GM18520 (cell line): Measurements from ENCODE around the gene OR13J1.
"Not testable (repeated sequence)": the region's sequence is repeated elsewhere in the genome, so short reads cannot be mapped to it uniquely, and the experiment has no call there.

Source experiments
- ATAC-seq: cut with Tn5 transposase; IDR thresholded peaks from one replicate; pipeline ENCODE4 v1.9.1; 2021; ENCODE audit not compliant: unreplicated experiment

OR13J1 gene

DNA sequence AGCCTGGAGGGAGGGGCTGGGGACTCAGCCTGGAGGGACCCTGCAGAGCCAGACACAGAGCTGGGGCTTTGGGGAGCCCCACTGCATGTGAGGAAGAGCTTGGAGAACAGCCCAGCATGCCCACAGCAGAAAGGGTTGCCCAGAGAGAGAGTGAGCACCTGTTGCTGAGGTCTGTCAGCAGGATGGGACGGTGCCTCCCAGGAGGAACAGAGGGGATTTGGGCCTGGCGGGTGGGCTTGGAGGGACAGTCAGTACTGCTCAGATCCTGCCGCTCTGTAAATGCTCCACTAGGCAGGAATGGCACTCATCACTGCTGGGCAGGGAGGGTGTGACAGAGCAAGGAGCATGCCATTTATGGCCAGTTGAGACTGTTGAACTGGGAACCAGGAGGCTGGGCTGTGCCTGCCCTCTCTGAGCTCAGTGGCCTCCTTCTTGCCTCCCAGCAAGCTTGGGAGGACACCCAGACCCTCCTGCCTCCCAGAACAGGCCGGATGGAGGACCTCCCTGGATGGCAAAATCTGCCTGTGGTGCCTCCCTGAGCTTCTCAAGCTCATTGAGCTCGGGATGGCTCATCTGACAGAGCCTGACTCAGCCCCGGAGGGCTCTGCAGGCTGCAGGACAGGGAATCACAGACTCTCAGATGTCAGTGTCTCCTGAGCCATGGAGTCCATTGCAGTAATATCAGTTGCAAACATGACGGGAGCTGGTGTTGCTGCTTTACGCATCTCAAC is 35.0 kb upstream of the OR13J1 start:
- no peak for ATAC-seq

DNA sequence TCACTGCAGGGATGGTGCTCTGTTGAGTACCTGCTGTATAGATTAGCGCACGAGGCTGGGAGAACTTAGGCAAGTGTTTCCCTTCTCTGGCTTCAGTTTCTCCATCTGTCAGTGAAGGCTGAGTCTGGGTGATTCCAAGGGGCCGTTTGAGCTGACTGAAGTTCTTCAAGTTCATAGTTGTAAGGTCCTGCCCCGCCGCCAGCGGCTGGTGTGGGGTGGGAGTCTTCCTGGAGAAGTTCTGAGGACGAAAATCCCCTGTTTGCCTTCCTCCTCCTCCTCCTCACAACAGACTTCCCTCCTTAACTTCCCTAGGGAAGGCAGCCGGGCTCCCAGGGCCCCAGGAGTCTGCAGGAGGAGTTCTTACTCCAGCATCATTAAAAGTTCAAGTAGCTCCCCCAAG is 34.1 kb upstream of the OR13J1 start:
- ATAC-seq = no peak

GRCh38 chr9:35903049-35903448 is 32.8 kb upstream of the OR13J1 start:
- no peak for ATAC-seq

GRCh38 chr9:35899021-35899420 is 28.8 kb upstream of the OR13J1 start:
- no peak for ATAC-seq

DNA sequence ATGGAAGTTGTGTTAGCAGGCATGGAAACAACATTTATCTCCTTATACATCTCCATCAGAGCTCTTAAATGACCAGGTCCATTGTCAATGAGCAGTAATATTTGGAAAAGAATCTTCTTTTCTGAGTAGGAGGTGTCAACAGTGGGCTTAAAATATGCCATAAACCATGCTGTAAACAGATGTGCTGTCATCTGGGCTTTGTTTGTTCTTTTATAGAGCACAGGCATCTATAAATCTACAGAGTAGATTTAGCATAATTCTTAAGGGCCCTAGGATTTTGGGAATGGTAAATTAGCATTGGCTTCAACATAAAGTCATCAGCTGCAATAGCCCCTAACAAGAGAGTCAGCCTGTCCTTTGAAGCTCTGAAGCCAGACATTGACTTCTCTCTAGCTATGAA is 28.1 kb upstream of the OR13J1 start:
- ATAC-seq = no peak

DNA sequence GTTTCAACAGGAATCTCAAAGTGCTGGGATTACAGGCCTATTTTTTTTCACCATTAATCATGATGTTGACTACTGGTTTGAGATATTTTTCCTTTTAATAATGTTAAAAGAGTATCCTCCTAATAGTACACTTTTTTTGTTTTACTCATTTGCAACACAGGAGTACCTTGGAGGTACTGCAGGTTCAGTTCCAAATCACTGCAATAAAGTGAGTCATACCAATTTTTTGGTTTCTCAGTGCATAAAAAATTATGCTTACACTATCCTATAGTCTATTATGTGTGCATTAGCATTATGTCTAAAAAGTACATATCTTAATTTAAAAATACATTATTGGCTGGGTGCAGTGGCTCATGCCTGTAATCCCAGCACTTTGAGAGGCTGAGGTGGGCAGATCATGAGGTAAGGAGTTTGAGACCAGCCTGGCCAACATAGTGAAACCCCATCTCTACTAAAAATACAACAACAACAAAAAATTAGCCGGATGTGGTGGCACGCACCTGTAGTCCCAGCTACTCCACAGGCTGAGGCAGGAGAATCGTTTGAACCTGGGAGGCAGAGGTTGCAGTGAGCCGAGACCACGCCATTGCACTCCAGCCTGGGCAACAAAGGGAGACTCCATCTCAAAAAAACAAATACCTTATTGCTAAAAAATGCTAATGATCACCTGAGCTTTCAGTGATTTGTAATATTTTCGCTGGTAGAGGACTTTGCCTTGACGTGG is 27.3 kb upstream of the OR13J1 start:
- ATAC-seq = not testable (repeated sequence)

GRCh38 chr9:35896570-35896969 is 26.4 kb upstream of the OR13J1 start:
- no peak for ATAC-seq

- no peak for ATAC-seq
Observed at GRCh38 chr9:35892051-35892450, 21.9 kb upstream of the OR13J1 start.

- no peak for ATAC-seq
Observed at GRCh38 chr9:35891646-35892045, 21.4 kb upstream of the OR13J1 start.

- ATAC-seq = not testable (repeated sequence)
Observed at GRCh38 chr9:35884908-35885307, 14.7 kb upstream of the OR13J1 start.

GRCh38 chr9:35882996-35883395 is 12.8 kb upstream of the OR13J1 start:
- no peak for ATAC-seq

DNA sequence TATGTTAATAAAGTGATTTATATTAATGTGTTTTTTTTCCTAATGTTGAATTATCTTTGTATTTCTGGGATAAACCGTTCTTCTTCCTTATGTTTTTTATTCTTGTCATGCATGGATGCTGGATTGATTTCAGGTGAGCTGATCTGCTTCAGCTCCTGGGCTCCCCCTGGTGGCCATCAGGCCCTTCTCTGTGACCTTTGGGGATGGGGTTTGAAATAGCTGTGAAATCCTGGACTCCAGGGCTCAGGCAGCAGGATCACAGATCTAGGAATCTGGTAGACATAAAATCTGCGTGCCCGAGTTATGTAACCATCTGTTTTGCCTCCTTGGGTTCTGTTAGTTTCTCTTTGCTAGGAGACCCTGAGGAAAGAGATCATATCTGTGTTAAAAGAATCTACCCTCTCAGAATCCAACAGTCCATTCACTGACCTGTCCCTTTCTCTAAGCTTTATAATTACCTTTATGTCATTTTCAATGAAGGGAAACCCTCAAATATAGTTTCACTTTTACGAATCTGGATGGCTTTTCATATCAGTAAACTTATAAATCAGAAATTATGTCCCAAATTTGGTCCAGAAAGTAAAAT is 12.2 kb upstream of the OR13J1 start:
- no peak for ATAC-seq

- ATAC-seq = no peak
Observed at GRCh38 chr9:35872505-35872904, 2.3 kb upstream of the OR13J1 start.

DNA sequence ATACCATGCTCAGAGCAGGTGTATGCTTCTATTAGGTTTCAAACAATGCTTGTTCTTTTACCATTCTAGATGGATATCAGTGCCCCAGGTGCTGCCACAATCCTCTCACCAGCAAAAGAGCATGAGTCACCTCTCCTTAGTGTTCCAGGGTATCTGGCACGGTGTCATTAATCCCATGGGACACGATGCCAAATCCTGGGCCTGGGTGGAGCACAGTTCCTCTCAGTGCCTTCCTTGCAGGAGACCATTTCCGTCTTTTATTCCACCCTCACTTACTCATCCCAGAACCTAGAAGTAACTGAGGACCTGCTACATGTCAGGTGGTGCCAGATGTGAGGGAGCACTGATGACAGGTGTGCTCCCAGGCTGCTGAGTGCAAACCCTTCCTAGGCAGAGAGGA is 1.3 kb upstream of the OR13J1 start:
- no peak for ATAC-seq

DNA sequence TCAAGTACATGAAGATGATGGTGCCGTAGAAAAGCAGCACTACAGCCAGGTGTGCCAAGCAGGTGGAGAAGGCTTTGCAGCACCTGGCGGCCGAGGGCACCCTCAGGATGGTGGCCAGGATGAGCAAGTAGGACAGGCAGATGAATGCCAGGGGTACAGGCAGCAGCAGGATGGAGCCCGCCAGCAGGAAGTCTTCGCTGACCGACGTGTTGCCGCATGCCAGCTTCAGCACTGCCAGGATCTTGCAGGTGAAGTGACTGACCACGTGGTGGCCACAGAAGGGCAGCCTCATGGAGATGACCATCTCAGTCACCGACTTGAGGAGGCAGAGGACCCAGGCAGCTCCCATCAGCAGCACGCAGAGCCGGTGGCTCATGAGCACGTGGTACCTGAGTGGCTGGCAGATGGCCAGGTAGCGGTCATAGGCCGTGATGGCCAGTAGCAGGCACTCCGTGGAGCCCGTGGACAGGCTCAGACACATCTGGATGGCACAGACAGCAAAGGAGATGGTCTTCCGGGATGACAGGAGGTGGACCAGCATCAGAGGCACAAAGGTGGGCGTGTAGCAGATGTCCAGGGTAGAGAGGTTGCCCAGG is 482 bp downstream of the OR13J1 start:
- no peak for ATAC-seq

- no peak for ATAC-seq
Observed at GRCh38 chr9:35868933-35869332, 1.3 kb downstream of the OR13J1 start.

GRCh38 chr9:35867538-35867937 is 2.7 kb downstream of the OR13J1 start:
- ATAC-seq = no peak

GRCh38 chr9:35864695-35865255 is 5.4 kb downstream of the OR13J1 start:
- no peak for ATAC-seq

DNA sequence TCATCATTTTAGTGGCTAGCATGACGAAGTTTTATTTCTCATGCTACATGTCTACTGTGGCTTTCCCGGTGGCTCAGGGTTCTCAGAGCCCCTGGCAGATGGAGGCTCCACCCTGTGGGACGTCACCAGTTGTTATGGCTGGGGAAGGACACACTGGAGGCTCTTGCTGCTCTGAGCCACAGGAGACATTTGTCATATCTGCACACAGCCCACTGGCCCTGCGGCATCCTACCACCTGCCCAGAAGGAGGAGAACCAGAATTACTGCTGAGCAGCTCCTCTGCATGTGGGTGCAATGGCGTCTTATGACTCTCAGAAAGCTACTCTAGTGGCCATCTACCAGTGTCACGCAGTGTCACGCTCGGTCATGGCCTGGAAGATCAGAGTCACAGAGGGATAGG is 6.6 kb downstream of the OR13J1 start:
- ATAC-seq = no peak

GRCh38 chr9:35862328-35862727 is 7.9 kb downstream of the OR13J1 start:
- no peak for ATAC-seq

- ATAC-seq = no peak
Observed at GRCh38 chr9:35861161-35861897, 8.9 kb downstream of the OR13J1 start.
